Measurements from ENCODE around the gene PRKCI. TPM values are rescaled to one million over a fixed set of nuclear protein-coding genes. Genes with fewer than 3 reads are reported as not detected.

PRKCI gene
- total and polyA plus RNA-seq, 4 donors = 3.2 to 12.7 (median 8.7) TPM

DNA sequence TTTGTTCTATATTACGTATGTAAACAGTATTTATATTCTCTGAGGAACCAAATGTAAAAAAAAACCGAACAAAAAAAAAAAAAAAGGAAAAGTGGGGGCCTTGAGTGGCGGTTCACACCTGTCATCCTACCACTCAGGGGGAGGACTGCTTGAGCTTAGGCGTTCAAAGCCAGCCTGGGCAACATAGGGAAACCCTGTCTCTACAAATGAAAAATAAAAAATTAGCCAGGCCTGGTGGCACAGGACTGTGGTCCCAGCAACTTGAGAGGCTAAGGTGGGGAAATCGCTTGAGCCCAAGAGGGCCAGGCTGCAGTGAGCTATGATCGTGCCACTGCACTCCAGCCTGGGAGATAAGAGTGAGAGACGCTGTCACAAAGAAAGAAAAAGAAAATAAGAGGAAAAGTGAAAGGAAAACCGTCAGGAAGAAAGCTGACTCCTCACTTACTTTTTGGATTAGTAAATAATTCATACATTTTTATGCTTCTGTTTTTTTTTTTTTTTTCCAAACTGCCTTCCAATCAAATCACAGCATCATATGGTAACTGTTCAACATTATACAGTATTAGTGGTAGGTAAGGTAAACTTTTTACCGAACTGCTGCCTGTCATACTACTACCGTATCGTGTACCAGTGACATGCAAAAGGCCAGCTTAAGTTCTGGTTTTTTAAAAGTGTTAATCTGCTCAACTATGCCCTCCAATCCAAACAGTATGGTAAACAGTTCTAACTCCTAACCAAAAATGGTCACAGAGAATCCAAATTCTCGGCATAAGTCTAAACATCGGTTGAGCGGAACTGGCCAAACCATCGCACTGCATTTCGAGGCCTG, 41.9 kb upstream of the PRKCI start:
- WGBS = 8% methylated on average over 16 of the region's 16 CpGs
- no peaks in the 10 kb centered on the region for H3K9me3 ChIP-seq (ENCODE audit: control insufficient read depth in 4 of 4, low read length in 3 of 4)
- DNase-seq (ENCODE audit: low spot score) = no peak
- no peaks in the 10 kb centered on the region for H3K27me3 ChIP-seq (ENCODE audit: control insufficient read depth in 4 of 4, insufficient read depth in 4 of 4, low read length in 3 of 4)
- TF ChIP-seq NR2F2 (IDR thresholded peaks at IDR 0.05) = no peak
- no peak for TF ChIP-seq YY1 (IDR thresholded peaks at IDR 0.05)
- TF ChIP-seq RAD21 (IDR thresholded peaks at IDR 0.05) = no peak
- no peak for TF ChIP-seq REST (IDR thresholded peaks at IDR 0.05)
- TF ChIP-seq, protein P1, sequence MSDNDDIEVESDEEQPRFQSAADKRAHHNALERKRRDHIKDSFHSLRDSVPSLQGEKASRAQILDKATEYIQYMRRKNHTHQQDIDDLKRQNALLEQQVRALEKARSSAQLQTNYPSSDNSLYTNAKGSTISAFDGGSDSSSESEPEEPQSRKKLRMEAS (IDR thresholded peaks at IDR 0.05) = no peak
- TF ChIP-seq GABPA (IDR thresholded peaks at IDR 0.05 in 1 of 2, conservative IDR thresholded peaks at IDR 0.05 in 1 of 2) = no peak
- no peak for TF ChIP-seq TAF1 (conservative IDR thresholded peaks at IDR 0.05)
- TF ChIP-seq, protein P2, sequence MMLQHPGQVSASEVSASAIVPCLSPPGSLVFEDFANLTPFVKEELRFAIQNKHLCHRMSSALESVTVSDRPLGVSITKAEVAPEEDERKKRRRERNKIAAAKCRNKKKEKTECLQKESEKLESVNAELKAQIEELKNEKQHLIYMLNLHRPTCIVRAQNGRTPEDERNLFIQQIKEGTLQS (IDR thresholded peaks at IDR 0.05) = no peak
- no peak for TF ChIP-seq FOXA1 (IDR thresholded peaks at IDR 0.05)
- peak overlapping the region; percentile 86 to 96 for H3K27ac ChIP-seq (ENCODE audit: low read depth in 1 of 2, low read length in 2 of 2)
- peak overlapping the region; percentile 75 to 98 (median 89) for H3K4me3 ChIP-seq (ENCODE audit: low read depth in 1 of 3, low read length in 3 of 3)
- peaks cover 0 to 14% (median 8%) of the 10 kb centered on the region in 4 donors for H3K4me1 ChIP-seq (ENCODE audit: control insufficient read depth in 4 of 4, insufficient read depth in 4 of 4, low read length in 3 of 4)
- peaks cover 3 to 20% (median 16%) of the 10 kb centered on the region in 4 donors for H3K36me3 ChIP-seq (ENCODE audit: control insufficient read depth in 4 of 4, insufficient read depth in 3 of 4, low read depth in 1 of 4, low read length in 3 of 4)
- peak overlapping the region; percentile 71 to 99 for H3K9ac ChIP-seq (ENCODE audit: low read depth in 1 of 2, low read length in 2 of 2)

DNA sequence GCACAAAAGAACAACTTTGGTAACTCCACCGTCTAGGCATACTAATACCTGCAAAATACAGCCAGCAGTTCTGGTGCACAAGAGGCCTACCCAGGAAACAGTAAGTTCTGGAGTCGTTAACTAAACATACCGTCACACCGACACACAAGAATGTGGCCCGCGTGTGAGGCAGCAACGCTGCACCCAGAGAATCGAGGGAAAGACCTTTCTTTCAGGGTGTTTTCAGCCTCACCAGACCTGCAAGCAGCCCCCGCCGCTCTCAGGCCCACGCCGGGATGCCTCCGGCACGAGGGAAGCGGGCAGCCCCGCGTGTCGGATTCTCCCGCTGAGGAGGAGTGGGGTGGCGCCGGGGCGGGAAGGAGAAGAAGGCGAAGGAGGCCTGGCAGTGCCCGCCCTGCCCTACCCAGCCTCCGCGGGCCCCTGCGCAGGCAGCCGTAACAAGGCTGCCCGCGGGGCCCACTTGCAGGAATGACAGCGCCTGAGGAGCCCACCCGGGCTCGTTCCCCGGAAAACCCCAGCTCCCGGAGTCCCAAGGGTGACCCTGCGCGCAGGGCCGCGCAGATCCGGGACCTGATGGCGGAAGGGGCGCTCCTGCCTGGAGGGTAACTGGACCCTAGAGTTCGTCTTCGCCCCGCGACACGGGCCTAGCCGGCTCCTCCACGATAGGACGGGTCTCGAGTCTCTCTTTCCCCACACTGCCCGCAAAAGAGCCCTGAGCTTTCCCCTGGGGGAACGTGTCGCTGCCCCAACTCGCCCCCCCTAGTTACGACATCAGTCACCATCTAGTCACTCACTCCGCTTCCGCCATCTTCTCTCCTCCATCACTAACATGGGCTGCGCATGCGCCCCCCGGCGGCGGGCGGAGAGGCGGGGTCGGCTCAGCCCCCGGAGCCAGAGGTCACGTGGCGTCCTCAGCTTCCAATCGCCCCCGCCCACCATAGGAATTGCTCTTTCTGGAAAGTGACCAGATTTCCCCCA, 41.0 kb upstream of the PRKCI start, which contains the start of gene PHC3:
TSS of gene PHC3 (minus strand) at position 826 of the 978 bp plus-strand sequence. CDS start at position 808, 18 bp downstream.
- peaks cover 0 to 17% (median 13%) of the 10 kb centered on the region in 4 donors for H3K36me3 ChIP-seq (ENCODE audit: control insufficient read depth in 4 of 4, insufficient read depth in 3 of 4, low read depth in 1 of 4, low read length in 3 of 4)
- WGBS = under 1% methylated on average over 71 of the region's 71 CpGs
- H3K4me3 ChIP-seq (ENCODE audit: low read depth in 1 of 3, low read length in 3 of 3) = peak within 1 kb of the TSS; percentile 75 to 98 (median 89)
- peak within 1 kb of the TSS; percentile 86 to 96 for H3K27ac ChIP-seq (ENCODE audit: low read depth in 1 of 2, low read length in 2 of 2)
- H3K9me3 ChIP-seq (ENCODE audit: control insufficient read depth in 4 of 4, low read length in 3 of 4) = no peaks in the 10 kb centered on the region
- H3K9ac ChIP-seq (ENCODE audit: low read depth in 1 of 2, low read length in 2 of 2) = peak within 1 kb of the TSS; percentile 71 to 99
- no peaks in the 10 kb centered on the region for H3K27me3 ChIP-seq (ENCODE audit: control insufficient read depth in 4 of 4, insufficient read depth in 4 of 4, low read length in 3 of 4)
- peak; percentile 91 for DNase-seq (ENCODE audit: low spot score)
- H3K4me1 ChIP-seq (ENCODE audit: control insufficient read depth in 4 of 4, insufficient read depth in 4 of 4, low read length in 3 of 4) = peaks cover 0 to 14% (median 8%) of the 10 kb centered on the region in 4 donors
- TF ChIP-seq SP1 (IDR thresholded peaks at IDR 0.05) (no peak), GABPA (IDR thresholded peaks at IDR 0.05 in 1 of 2, conservative IDR thresholded peaks at IDR 0.05 in 1 of 2) (no peak), REST (IDR thresholded peaks at IDR 0.05) (peak; percentile 64), NR2F2 (IDR thresholded peaks at IDR 0.05) (no peak), HNF4A (conservative IDR thresholded peaks at IDR 0.05) (no peak), HNF4G (IDR thresholded peaks at IDR 0.05) (no peak), FOXA1 (IDR thresholded peaks at IDR 0.05) (no peak), YY1 (IDR thresholded peaks at IDR 0.05) (peak; percentile 98), EGR1 (IDR thresholded peaks at IDR 0.05; ENCODE audit: low read depth in 2 of 2) (no peak), RXRA (IDR thresholded peaks at IDR 0.05) (no peak), FOXA2 (IDR thresholded peaks at IDR 0.05) (no peak)
- TF ChIP-seq, protein P2 (IDR thresholded peaks at IDR 0.05) = no peak
- TF ChIP-seq, protein P3, sequence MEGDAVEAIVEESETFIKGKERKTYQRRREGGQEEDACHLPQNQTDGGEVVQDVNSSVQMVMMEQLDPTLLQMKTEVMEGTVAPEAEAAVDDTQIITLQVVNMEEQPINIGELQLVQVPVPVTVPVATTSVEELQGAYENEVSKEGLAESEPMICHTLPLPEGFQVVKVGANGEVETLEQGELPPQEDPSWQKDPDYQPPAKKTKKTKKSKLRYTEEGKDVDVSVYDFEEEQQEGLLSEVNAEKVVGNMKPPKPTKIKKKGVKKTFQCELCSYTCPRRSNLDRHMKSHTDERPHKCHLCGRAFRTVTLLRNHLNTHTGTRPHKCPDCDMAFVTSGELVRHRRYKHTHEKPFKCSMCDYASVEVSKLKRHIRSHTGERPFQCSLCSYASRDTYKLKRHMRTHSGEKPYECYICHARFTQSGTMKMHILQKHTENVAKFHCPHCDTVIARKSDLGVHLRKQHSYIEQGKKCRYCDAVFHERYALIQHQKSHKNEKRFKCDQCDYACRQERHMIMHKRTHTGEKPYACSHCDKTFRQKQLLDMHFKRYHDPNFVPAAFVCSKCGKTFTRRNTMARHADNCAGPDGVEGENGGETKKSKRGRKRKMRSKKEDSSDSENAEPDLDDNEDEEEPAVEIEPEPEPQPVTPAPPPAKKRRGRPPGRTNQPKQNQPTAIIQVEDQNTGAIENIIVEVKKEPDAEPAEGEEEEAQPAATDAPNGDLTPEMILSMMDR (IDR thresholded peaks at IDR 0.05; ENCODE audit: low read depth, low read length, missing input control) = no peak
- TF ChIP-seq, protein P1 (IDR thresholded peaks at IDR 0.05) = no peak
